GM23338 (cell line): Measurements from ENCODE around the gene DUSP6. TPM values are rescaled to one million over a fixed set of nuclear protein-coding genes. Genes with fewer than 3 reads are reported as not detected.

ENCODE experiments used
- ATAC-seq: fragments of 200-7000 bp; cut with Tn5 transposase; 3 replicates; pipeline ENCODE4 v1.9.1; 2020
- DNase-seq: peaks from one replicate; pipeline ENCODE4 v3.0.0-alpha.2; 2015; ENCODE audit warnings: low spot score
- H2AFZ ChIP-seq: fragments of 200-600 bp; sonication (generic); 2 replicates; pipeline ENCODE4 v1.8.0; 2016; ENCODE audit warnings: antibody characterized with exemption, mild to moderate bottlenecking, moderate library complexity
- H3F3A ChIP-seq: fragments of 200-600 bp; sonication (generic); replicated peaks from 2 replicates; pipeline ENCODE4 v1.8.0; 2017; ENCODE audit warnings: antibody characterized with exemption, mixed run types, low read depth
- H3K27ac ChIP-seq: fragments of 200-600 bp; sonication (generic); 2 replicates; pipeline ENCODE4 v1.6.1; 2016; ENCODE audit warnings: low read depth
- H3K27me3 ChIP-seq: fragments of 200-600 bp; sonication (generic); 2 replicates; pipeline ENCODE4 v1.8.0; 2016; ENCODE audit warnings: mild to moderate bottlenecking, mixed run types, moderate library complexity; ENCODE audit not compliant: insufficient read depth
- H3K36me3 ChIP-seq: fragments of 200-600 bp; sonication (generic); 2 replicates; pipeline ENCODE4 v1.8.0; 2016; ENCODE audit warnings: mild to moderate bottlenecking; ENCODE audit not compliant: insufficient read depth
- H3K4me1 ChIP-seq: fragments of 200-600 bp; sonication (generic); 2 replicates; pipeline ENCODE4 v1.8.0; 2016; ENCODE audit warnings: mild to moderate bottlenecking, moderate library complexity; ENCODE audit not compliant: insufficient read depth
- H3K4me2 ChIP-seq: fragments of 200-600 bp; sonication (generic); 2 replicates; pipeline ENCODE4 v1.7.1; 2017; ENCODE audit warnings: mixed run types
- H3K4me3 ChIP-seq: fragments of 200-600 bp; sonication (generic); 2 replicates; pipeline ENCODE4 v1.6.1; 2016; ENCODE audit warnings: mixed run types
- H3K79me2 ChIP-seq: fragments of 200-600 bp; sonication (generic); replicated peaks from 2 replicates; pipeline ENCODE4 v1.8.0; 2017; ENCODE audit warnings: mild to moderate bottlenecking; ENCODE audit not compliant: insufficient read depth
- H3K9me2 ChIP-seq: fragments of 200-600 bp; sonication (generic); 2 replicates; pipeline ENCODE4 v1.8.0; 2017; ENCODE audit not compliant: insufficient read depth
- H4K20me1 ChIP-seq: fragments of 200-600 bp; sonication (generic); replicated peaks from 2 replicates; pipeline ENCODE4 v1.8.0; 2017; ENCODE audit warnings: mild to moderate bottlenecking; ENCODE audit not compliant: insufficient read depth
- H3K27ac Mint-ChIP-seq: 2 replicates; pipeline ENCODE4 v1.8.0; 2020; ENCODE audit warnings: inconsistent platforms, mild to moderate bottlenecking, moderate library complexity, mixed read lengths
- H3K27me3 Mint-ChIP-seq: 3 replicates; pipeline ENCODE4 v1.8.0; 2022; ENCODE audit warnings: low read depth, mild to moderate bottlenecking, moderate library complexity, mixed read lengths, inconsistent platforms; ENCODE audit not compliant: insufficient read depth, poor library complexity
- H3K36me3 Mint-ChIP-seq: 3 replicates; pipeline ENCODE4 v1.8.0; 2021; ENCODE audit warnings: low read depth, mild to moderate bottlenecking, inconsistent platforms, moderate library complexity, mixed read lengths
- H3K4me1 Mint-ChIP-seq: 3 replicates; pipeline ENCODE4 v1.8.0; 2020; ENCODE audit warnings: mild to moderate bottlenecking, inconsistent platforms, mixed read lengths
- H3K4me3 Mint-ChIP-seq: 3 replicates; pipeline ENCODE4 v1.8.0; 2021; ENCODE audit warnings: moderate library complexity, mild to moderate bottlenecking, inconsistent platforms, mixed read lengths
- H3K9me3 Mint-ChIP-seq: 3 replicates; pipeline ENCODE4 v1.8.0; 2020; ENCODE audit warnings: moderate library complexity, mild to moderate bottlenecking, inconsistent platforms, mixed read lengths
- CREB1 ChIP-seq: fragments of 250-450 bp; sonication (Bioruptor Pico); IDR thresholded peaks from 2 replicates; pipeline ENCODE4 v1.5.0; 2020; ENCODE audit warnings: low read depth, mild to moderate bottlenecking, moderate library complexity
- CTCF ChIP-seq, 2 experiments: fragments of 200-600 bp in 1 of 2; sonication (generic) in 1 of 2; conservative IDR thresholded peaks; 2 replicates each; pipeline versions ENCODE4 v1.5.1 to v1.6.1; 2016 to 2017; ENCODE audit warnings: antibody characterized with exemption in 2 of 2, low read depth in 2 of 2, mild to moderate bottlenecking in 2 of 2, moderate library complexity in 1 of 2
- EZH2 ChIP-seq: fragments of 200-600 bp; sonication (generic); IDR thresholded peaks from one replicate; pipeline ENCODE4 v1.8.0; 2017; ENCODE audit warnings: antibody characterized with exemption, mild to moderate bottlenecking, low read depth; ENCODE audit not compliant: unreplicated experiment
- EZH2phosphoT487 ChIP-seq: fragments of 200-600 bp; sonication (generic); IDR thresholded peaks from one replicate; pipeline ENCODE4 v1.8.1; 2018; ENCODE audit warnings: antibody characterized with exemption; ENCODE audit not compliant: unreplicated experiment
- ZNF114 ChIP-seq: fragments of 250-450 bp; sonication (Bioruptor Pico); IDR thresholded peaks from 2 replicates; pipeline ENCODE4 v1.5.0; 2020; ENCODE audit warnings: mild to moderate bottlenecking, moderate library complexity
- polyA plus RNA-seq: library from polyadenylated mRNA; unstranded; fragments of >200 nt; fragmentation: Nextera tagmentation; extraction: Ambion mirVana; gene quantifications from 2 replicates; pipeline ENCODE4 v1.2.1, GENCODE V29; 2016
- total RNA-seq: library from RNA; depleted of rRNA; stranded (reverse); fragments of >200 nt; shearing (Covaris generic); gene quantifications from 2 replicates; pipeline ENCODE4 v1.2.3, GENCODE V29; 2014
- TF ChIP-seq, protein P1 (sequence below): fragments of 250-450 bp; sonication (Bioruptor Pico); IDR thresholded peaks from 2 replicates; pipeline ENCODE4 v1.5.0; 2020; ENCODE audit warnings: mild to moderate bottlenecking, moderate library complexity
- TF ChIP-seq, protein P2 (sequence below): IDR thresholded peaks from one replicate; pipeline ENCODE4 v1.6.1; 2018; ENCODE audit warnings: antibody characterized with exemption; ENCODE audit not compliant: unreplicated experiment

The DUSP6 gene
- total and polyA plus RNA-seq, 2 experiments from 2014 or later: 117 to 191 TPM

DNA sequence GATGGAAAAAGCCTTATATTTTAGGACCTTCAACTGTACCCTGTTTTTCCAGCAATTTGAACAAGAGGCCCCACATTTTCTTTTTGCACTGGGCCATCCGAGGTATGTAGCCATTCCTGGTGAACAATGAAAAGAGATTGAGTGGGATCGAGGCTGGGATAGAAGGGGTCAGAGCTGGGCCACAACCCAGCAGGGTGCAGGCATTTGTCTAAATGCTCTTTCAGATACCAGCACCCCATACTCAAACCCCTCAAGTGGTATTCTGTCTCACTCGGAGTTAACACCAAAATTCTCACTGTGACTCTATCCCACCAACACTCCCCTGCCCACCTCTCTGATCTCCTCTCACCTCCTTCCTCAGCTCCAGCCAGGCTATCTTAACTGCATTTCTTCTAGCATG, 26.8 kb downstream of the DUSP6 start:
- H3K36me3 ChIP-seq: no peaks in the 10 kb centered on the region
- TF ChIP-seq, protein P1, sequence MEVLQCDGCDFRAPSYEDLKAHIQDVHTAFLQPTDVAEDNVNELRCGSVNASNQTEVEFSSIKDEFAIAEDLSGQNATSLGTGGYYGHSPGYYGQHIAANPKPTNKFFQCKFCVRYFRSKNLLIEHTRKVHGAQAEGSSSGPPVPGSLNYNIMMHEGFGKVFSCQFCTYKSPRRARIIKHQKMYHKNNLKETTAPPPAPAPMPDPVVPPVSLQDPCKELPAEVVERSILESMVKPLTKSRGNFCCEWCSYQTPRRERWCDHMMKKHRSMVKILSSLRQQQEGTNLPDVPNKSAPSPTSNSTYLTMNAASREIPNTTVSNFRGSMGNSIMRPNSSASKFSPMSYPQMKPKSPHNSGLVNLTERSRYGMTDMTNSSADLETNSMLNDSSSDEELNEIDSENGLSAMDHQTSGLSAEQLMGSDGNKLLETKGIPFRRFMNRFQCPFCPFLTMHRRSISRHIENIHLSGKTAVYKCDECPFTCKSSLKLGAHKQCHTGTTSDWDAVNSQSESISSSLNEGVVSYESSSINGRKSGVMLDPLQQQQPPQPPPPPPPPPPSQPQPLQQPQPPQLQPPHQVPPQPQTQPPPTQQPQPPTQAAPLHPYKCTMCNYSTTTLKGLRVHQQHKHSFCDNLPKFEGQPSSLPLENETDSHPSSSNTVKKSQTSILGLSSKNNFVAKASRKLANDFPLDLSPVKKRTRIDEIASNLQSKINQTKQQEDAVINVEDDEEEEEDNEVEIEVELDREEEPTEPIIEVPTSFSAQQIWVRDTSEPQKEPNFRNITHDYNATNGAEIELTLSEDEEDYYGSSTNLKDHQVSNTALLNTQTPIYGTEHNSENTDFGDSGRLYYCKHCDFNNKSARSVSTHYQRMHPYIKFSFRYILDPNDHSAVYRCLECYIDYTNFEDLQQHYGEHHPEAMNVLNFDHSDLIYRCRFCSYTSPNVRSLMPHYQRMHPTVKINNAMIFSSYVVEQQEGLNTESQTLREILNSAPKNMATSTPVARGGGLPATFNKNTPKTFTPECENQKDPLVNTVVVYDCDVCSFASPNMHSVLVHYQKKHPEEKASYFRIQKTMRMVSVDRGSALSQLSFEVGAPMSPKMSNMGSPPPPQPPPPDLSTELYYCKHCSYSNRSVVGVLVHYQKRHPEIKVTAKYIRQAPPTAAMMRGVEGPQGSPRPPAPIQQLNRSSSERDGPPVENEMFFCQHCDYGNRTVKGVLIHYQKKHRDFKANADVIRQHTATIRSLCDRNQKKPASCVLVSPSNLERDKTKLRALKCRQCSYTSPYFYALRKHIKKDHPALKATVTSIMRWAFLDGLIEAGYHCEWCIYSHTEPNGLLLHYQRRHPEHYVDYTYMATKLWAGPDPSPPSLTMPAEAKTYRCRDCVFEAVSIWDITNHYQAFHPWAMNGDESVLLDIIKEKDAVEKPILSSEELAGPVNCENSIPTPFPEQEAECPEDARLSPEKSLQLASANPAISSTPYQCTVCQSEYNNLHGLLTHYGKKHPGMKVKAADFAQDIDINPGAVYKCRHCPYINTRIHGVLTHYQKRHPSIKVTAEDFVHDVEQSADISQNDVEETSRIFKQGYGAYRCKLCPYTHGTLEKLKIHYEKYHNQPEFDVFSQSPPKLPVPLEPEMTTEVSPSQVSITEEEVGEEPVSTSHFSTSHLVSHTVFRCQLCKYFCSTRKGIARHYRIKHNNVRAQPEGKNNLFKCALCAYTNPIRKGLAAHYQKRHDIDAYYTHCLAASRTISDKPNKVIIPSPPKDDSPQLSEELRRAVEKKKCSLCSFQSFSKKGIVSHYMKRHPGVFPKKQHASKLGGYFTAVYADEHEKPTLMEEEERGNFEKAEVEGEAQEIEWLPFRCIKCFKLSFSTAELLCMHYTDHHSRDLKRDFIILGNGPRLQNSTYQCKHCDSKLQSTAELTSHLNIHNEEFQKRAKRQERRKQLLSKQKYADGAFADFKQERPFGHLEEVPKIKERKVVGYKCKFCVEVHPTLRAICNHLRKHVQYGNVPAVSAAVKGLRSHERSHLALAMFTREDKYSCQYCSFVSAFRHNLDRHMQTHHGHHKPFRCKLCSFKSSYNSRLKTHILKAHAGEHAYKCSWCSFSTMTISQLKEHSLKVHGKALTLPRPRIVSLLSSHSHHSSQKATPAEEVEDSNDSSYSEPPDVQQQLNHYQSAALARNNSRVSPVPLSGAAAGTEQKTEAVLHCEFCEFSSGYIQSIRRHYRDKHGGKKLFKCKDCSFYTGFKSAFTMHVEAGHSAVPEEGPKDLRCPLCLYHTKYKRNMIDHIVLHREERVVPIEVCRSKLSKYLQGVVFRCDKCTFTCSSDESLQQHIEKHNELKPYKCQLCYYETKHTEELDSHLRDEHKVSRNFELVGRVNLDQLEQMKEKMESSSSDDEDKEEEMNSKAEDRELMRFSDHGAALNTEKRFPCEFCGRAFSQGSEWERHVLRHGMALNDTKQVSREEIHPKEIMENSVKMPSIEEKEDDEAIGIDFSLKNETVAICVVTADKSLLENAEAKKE (CRISPR knock-in tag): peak; percentile 49; the same call in 1 of the 2 replicates
- TF ChIP-seq CTCF (conservative IDR thresholded peaks at IDR 0.05; ENCODE audit: low read depth in 2 of 2): no peak
- Mint-ChIP-seq H3K27me3 (peaks cover 3% of the 10 kb centered on the region), H3K4me1 (peaks cover 34% of the 10 kb centered on the region), H3K27ac (no peak overlapping the region), H3K36me3 (peaks cover under 1% of the 10 kb centered on the region; the same call in 2 of the 3 replicates), H3K4me3 (no peak overlapping the region), H3K9me3 (peaks cover under 1% of the 10 kb centered on the region; the same call in 1 of the 3 replicates)
- peak; percentile 80 for ATAC-seq
- no peaks in the 10 kb centered on the region for H3K79me2 ChIP-seq
- no peaks in the 10 kb centered on the region for H4K20me1 ChIP-seq
- H3K4me3 ChIP-seq: no peak overlapping the region
- no peak overlapping the region for H3K27ac ChIP-seq
- H3K27me3 ChIP-seq: no peaks in the 10 kb centered on the region
- H2AFZ ChIP-seq: no peak overlapping the region
- H3K4me1 ChIP-seq: peaks cover 15% of the 10 kb centered on the region
- 0 out of 2 replicates have a peak, but pooled peaks cover 3% of the 10 kb centered on the region for H3K9me2 ChIP-seq
- peak overlapping the region; percentile 23; the same call in 1 of the 2 replicates for H3K4me2 ChIP-seq
- DNase-seq: peak; percentile 51
- no peaks in the 10 kb centered on the region for H3F3A ChIP-seq

DNA sequence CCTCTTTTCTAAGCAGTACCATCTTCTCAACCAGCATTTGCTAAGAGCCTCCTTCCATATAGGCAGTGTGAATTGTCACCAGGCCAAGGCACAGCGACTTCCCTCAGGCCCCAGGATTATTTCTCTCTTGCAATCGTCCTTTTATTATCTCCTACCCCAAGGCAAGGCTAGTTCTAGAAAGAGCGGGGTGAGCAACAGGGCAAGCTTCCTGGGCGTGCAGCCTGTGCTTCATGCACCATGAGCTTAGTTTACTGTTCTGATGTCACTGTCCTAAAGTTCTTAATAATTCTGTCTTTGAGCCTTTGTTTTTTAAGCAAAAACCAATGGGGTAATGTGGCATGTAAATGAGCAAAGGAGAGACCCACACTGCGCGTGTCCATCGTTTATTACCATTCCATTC, 27.9 kb downstream of the DUSP6 start:
- ATAC-seq (no peak), DNase-seq (no peak)
- H3K79me2 ChIP-seq: no peaks in the 10 kb centered on the region
- no peaks in the 10 kb centered on the region for H3K9me3 Mint-ChIP-seq
- H3K4me2 ChIP-seq: no peak overlapping the region
- H3K4me1 Mint-ChIP-seq: peaks cover 34% of the 10 kb centered on the region
- H3K27ac Mint-ChIP-seq: no peak overlapping the region
- no peak overlapping the region for H2AFZ ChIP-seq
- no peaks in the 10 kb centered on the region for H3F3A ChIP-seq
- H3K9me2 ChIP-seq: 0 out of 2 replicates have a peak, but pooled peaks cover 5% of the 10 kb centered on the region
- no peaks in the 10 kb centered on the region for H4K20me1 ChIP-seq
- H3K4me3 Mint-ChIP-seq: no peak overlapping the region
- peaks cover 3% of the 10 kb centered on the region for H3K27me3 Mint-ChIP-seq
- H3K4me1 ChIP-seq: peaks cover 15% of the 10 kb centered on the region
- H3K27ac ChIP-seq: no peak overlapping the region
- no peak overlapping the region for H3K4me3 ChIP-seq
- H3K36me3 ChIP-seq: no peaks in the 10 kb centered on the region
- H3K36me3 Mint-ChIP-seq: no peaks in the 10 kb centered on the region
- no peaks in the 10 kb centered on the region for H3K27me3 ChIP-seq
- TF ChIP-seq CTCF (conservative IDR thresholded peaks at IDR 0.05; ENCODE audit: low read depth in 2 of 2) (no peak), EZH2phosphoT487 (no peak), CREB1 (CRISPR knock-in tag) (no peak), EZH2 (no peak), ZNF114 (CRISPR knock-in tag) (no peak)
- TF ChIP-seq, protein P2, sequence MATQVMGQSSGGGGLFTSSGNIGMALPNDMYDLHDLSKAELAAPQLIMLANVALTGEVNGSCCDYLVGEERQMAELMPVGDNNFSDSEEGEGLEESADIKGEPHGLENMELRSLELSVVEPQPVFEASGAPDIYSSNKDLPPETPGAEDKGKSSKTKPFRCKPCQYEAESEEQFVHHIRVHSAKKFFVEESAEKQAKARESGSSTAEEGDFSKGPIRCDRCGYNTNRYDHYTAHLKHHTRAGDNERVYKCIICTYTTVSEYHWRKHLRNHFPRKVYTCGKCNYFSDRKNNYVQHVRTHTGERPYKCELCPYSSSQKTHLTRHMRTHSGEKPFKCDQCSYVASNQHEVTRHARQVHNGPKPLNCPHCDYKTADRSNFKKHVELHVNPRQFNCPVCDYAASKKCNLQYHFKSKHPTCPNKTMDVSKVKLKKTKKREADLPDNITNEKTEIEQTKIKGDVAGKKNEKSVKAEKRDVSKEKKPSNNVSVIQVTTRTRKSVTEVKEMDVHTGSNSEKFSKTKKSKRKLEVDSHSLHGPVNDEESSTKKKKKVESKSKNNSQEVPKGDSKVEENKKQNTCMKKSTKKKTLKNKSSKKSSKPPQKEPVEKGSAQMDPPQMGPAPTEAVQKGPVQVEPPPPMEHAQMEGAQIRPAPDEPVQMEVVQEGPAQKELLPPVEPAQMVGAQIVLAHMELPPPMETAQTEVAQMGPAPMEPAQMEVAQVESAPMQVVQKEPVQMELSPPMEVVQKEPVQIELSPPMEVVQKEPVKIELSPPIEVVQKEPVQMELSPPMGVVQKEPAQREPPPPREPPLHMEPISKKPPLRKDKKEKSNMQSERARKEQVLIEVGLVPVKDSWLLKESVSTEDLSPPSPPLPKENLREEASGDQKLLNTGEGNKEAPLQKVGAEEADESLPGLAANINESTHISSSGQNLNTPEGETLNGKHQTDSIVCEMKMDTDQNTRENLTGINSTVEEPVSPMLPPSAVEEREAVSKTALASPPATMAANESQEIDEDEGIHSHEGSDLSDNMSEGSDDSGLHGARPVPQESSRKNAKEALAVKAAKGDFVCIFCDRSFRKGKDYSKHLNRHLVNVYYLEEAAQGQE: no peak
